ENCODE measurements around the gene LYPLA2. TPM values are rescaled to one million over a fixed set of nuclear protein-coding genes. Genes with fewer than 3 reads are reported as not detected.

The LYPLA2 gene
- 32.3 TPM for polyA plus RNA-seq (ENCODE audit: insufficient read length)

- peak; percentile 94 for DNase-seq
Observed at GRCh38 chr1:23790696-23791515, at the start of gene LYPLA2. LYPLA2 (plus strand) TSS chr1:23791145; CDS start chr1:23792683, 1,538 bp downstream.

GRCh38 chr1:23741609-23742008, 49.3 kb upstream of the LYPLA2 start:
- no peak for DNase-seq

- DNase-seq = no peak
Observed at GRCh38 chr1:23742670-23743286, 48.2 kb upstream of the LYPLA2 start.

- peak; percentile 87 for DNase-seq
Observed at GRCh38 chr1:23743287-23744152, 47.4 kb upstream of the LYPLA2 start, which contains the start of gene ELOA. ELOA (plus strand) TSS chr1:23743471; CDS start chr1:23743504, 33 bp downstream.

DNA sequence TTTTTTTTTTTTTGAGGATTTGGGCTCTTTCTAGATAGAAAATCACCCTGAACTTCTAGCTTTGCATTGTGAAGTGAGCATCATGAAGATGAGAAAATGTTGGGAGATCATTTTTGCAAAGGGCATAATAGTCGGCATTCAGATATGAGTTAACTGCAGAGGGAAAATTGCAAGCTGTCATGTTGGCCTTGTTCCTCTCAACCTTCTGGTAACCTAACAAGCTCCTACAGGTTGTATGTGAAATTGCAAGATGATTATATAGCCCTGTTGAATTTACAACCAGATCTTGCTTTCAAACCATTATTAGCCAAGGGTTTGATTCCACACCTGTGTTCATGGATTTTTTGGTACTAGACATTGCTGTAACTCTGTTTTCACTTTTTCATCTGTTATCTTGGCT, 45.4 kb upstream of the LYPLA2 start:
- no peak for DNase-seq

DNA sequence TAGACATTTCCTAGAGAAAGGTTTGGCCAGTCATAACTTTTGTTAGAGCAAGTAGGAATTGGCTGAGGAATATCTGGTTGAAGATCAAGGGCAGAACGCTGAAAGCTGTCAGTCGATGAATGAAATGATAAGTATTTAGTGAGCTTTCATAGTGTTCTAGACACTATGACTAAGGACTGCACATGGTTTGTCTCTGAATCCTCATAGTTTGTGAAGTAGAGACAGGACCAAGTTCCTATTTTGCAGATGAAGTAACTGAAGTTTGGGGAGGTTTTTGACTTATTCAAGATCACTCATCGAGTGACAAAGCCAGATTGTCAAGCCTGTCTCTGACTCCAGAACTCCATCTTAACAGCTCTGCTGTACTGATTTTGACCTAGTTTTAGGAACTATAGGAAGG, 42.9 kb upstream of the LYPLA2 start:
- DNase-seq = no peak

DNA sequence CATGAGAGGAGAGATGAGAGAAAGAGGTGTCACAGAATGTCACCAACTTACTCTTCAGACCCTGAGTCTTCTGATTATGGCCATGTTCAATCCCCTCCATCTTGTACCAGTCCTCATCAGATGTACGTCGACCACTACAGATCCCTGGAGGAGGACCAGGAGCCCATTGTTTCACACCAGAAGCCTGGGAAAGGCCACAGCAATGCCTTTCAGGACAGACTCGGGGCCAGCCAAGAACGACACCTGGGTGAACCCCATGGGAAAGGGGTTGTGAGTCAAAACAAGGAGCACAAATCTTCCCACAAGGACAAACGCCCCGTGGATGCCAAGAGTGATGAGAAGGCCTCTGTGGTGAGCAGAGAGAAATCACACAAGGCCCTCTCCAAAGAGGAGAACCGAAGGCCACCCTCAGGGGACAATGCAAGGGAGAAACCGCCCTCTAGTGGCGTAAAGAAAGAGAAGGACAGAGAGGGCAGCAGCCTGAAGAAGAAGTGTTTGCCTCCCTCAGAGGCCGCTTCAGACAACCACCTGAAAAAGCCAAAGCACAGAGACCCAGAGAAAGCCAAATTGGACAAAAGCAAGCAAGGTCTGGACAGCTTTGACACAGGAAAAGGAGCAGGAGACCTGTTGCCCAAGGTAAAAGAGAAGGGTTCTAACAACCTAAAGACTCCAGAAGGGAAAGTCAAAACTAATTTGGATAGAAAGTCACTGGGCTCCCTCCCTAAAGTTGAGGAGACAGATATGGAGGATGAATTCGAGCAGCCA, 39.7 kb upstream of the LYPLA2 start:
- no peak for DNase-seq

DNA sequence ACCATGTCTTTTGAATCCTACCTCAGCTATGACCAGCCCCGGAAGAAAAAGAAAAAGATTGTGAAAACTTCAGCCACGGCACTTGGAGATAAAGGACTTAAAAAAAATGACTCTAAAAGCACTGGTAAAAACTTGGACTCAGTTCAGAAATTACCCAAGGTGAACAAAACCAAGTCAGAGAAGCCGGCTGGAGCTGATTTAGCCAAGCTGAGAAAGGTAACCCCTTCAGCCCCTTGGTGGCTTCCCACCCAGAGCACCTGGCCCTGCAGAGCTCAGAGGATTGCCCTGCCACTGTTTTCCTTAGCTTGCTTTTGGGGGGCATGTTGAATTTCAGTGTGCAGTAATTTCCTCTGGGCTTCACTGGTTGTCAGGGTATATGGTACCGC, 39.1 kb upstream of the LYPLA2 start:
- DNase-seq = no peak

DNA sequence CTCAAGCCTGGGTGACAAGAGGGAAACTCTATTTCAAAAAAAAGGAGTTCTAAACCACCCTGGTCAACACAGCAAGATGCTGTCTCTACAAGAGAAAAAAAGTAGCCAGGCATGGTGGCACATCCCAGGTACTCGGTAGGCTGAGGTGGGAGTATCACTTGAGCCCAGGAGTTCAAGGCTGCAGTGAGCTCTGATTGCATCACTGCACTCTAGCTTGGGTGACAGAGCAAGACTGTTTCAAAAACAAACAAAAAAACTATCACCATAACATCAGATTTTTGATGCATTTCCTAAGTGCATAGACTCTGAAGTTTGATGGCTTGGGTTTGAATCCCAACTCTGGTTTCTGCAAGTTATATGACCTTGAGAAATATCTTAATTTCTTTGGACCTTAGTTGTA, 38.0 kb upstream of the LYPLA2 start:
- DNase-seq = no peak

- DNase-seq = no peak
Observed at GRCh38 chr1:23756676-23757075, 34.3 kb upstream of the LYPLA2 start.

DNA sequence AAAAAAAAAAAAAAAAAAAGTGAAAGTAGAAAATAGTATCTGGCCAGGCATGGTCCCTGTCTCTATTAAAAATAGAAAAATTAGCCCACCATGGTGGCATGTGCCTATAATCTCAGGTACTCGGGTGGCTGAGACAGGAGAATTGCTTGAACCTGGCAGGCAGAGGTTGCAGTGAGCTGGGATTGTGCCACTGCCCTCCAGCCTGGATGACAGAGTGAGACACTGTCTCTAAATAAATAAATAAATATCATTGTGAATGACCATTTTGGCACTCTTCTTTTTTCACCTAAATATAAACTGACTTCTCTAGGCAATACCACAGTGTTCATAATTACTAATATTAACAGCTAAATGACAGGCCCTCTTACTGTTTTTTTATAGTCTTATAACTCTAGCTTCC, 33.1 kb upstream of the LYPLA2 start:
- DNase-seq = no peak

- no peak for DNase-seq
Observed at GRCh38 chr1:23759277-23759676, 31.7 kb upstream of the LYPLA2 start.

DNA sequence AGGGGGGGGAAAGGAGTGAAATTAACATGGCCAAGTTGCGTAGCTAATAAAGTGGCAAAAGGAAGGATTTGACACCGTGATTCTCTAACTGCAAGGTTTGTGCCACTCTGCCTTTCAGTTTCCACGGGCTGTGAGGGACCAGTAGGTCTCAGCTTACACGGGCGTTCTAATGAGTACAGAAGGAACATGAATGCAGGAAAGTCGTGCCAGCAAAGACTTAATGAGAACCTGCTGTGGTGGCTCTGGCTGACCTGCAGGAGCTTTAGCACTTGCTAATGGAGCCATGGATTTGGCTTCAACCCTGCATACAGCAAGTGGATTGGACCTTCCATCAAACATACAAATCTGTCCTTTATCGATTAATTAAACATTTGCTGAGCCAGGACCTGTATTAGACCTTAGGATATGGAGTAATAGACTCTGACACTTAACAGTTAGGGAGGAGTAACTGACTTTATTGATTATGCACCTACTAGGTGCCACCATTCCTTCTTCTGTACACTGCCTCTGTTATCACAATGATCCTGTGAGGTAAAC, 27.8 kb upstream of the LYPLA2 start:
- DNase-seq = no peak

DNA sequence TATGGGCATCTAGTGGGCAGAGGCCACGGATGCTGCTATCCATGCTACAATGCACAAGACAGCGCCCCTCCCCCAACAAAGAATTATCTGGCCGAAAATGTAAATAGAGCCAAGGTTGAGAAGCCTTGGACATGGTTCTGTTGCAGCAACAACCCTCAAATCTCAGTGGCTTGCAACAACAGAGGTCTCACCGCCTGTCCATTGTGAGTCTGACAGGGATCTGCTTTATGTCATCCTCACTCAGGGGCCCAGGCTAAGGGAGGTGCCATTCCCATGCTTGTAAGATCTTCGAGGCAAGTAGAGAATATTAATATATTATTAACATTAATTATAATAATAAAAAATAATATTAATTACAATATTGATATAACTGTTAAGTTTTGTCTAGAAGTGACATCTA, 22.2 kb upstream of the LYPLA2 start:
- no peak for DNase-seq

DNA sequence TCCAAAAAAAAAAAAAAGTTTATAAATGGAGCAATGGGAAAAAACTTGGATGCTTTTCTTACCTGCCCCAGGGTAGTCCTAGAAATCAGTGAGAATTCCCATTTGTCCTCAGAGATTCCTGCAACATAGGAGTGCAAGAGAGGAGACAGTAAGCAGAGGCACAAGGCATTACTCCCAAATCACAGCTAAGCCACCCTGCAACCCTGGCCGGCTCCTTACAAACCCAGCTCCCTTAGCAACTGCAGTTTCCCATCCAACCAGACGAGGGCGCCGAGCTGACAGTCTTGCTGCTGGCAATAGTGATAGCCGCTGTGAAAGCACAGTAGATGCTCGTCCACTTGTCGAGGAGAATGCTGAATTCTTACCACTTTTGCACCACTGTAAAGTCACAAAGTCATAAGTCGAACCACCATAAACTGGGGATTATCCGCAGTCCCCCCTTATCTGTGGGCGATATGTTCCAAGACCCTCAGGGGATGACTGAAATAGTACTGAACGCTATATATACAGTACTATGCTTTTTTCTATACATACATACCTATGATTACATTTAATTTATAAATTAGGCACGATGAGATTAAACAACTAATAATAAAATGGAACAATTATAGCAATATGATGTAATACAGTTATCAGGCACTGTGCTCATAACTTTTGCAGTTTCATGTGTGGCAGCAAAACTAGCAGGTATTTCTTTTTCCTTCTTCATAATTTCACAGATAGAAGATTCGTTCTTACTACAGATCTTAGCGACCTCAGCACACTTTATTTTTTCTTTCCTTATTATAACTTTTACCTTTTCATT, 18.7 kb upstream of the LYPLA2 start:
- peak; percentile 78 for DNase-seq

- DNase-seq = no peak
Observed at GRCh38 chr1:23772854-23773242, 18.1 kb upstream of the LYPLA2 start.

- no peak for DNase-seq
Observed at GRCh38 chr1:23774174-23774880, 16.6 kb upstream of the LYPLA2 start.

DNA sequence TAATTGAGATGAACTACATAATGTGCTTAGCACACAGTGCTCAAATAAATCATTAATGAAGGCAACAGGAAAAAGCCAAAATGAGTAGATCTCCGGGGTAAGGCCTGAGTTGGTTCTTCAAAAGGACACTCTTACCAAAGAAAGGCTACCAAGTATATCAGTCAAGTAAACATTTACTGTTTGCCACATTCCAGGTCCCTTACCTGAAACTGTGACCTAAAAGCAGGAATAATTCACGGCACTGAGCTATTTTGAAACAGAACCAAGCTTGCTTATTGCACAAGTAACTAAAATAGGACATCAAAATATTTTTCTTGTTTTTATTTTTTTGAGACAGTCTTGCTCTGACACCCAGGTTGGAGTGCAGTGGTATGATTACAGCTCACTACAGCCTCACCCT, 14.7 kb upstream of the LYPLA2 start:
- DNase-seq = no peak

GRCh38 chr1:23777979-23778814, 12.7 kb upstream of the LYPLA2 start, which contains the start of gene PITHD1:
PITHD1 (plus strand) TSS chr1:23778418; CDS start chr1:23778516, 98 bp downstream.
- DNase-seq = peak; percentile 88
